Karpas-422 (cell line): Measurements from ENCODE around the gene TRA2A. TPM values are rescaled to one million over a fixed set of nuclear protein-coding genes. Genes with fewer than 3 reads are reported as not detected.
"Not testable (repeated sequence)": the region's sequence is repeated elsewhere in the genome, so short reads cannot be mapped to it uniquely, and the experiment has no call there.

Source experiments
- DNase-seq: peaks from one replicate; pipeline ENCODE4 v3.0.0-alpha.2; 2015
- H2AFZ ChIP-seq: fragments of 200-600 bp; sonication (generic); 2 replicates; pipeline ENCODE4 v1.6.1; 2014; ENCODE audit warnings: antibody characterized with exemption, low read length, mixed read lengths
- H3K27ac ChIP-seq: fragments of 200-600 bp; sonication (generic); 2 replicates; pipeline ENCODE4 v1.5.1; 2014; ENCODE audit warnings: mild to moderate bottlenecking, low read length, moderate library complexity
- H3K27me3 ChIP-seq: fragments of 200-600 bp; sonication (generic); 2 replicates; pipeline ENCODE4 v1.6.1; 2014; ENCODE audit warnings: low read length, mixed read lengths
- H3K36me3 ChIP-seq: fragments of 200-600 bp; sonication (generic); 2 replicates; pipeline ENCODE4 v1.6.1; 2014; ENCODE audit warnings: low read length, mixed read lengths; ENCODE audit not compliant: insufficient read depth
- H3K4me1 ChIP-seq: fragments of 200-600 bp; sonication (generic); 2 replicates; pipeline ENCODE4 v1.6.1; 2014; ENCODE audit warnings: mild to moderate bottlenecking, low read length, mixed read lengths
- H3K4me2 ChIP-seq: fragments of 200-600 bp; sonication (generic); 2 replicates; pipeline ENCODE4 v1.6.1; 2014; ENCODE audit warnings: low read length, low read depth, mild to moderate bottlenecking; ENCODE audit not compliant: poor library complexity, severe bottlenecking
- H3K4me3 ChIP-seq: fragments of 200-600 bp; sonication (generic); 2 replicates; pipeline ENCODE4 v1.5.1; 2014; ENCODE audit warnings: mild to moderate bottlenecking, antibody characterized with exemption, low read length, mixed read lengths
- H3K79me2 ChIP-seq: fragments of 200-600 bp; sonication (generic); 2 replicates; pipeline ENCODE4 v1.6.1; 2014; ENCODE audit warnings: mild to moderate bottlenecking, low read length, mixed read lengths
- H3K9ac ChIP-seq: fragments of 200-600 bp; sonication (generic); 2 replicates; pipeline ENCODE4 v1.6.0; 2014; ENCODE audit warnings: low read length
- H3K9me2 ChIP-seq: fragments of 200-600 bp; sonication (generic), shearing (Covaris generic); replicated peaks from 2 replicates; pipeline ENCODE4 v1.6.0; 2014; ENCODE audit warnings: mild to moderate bottlenecking, low read length, moderate library complexity; ENCODE audit not compliant: insufficient read depth
- H3K9me3 ChIP-seq: fragments of 300-700, 200-600 bp; sonication (generic); 2 replicates; pipeline ENCODE4 v1.6.1; 2014; ENCODE audit warnings: low read length, mixed read lengths
- H4K20me1 ChIP-seq: fragments of 200-600 bp; sonication (generic); 2 replicates; pipeline ENCODE4 v1.6.1; 2014; ENCODE audit warnings: mild to moderate bottlenecking, antibody characterized with exemption, low read length, low read depth; ENCODE audit not compliant: insufficient read depth
- total RNA-seq: library from RNA; depleted of rRNA; stranded (reverse); fragments of >200 nt; shearing (Covaris generic); gene quantifications from 2 replicates; pipeline ENCODE4 v1.2.3, GENCODE V29; 2014; ENCODE audit warnings: low replicate concordance

Gene TRA2A
- total RNA-seq, 1 experiment from 2014 or later, result 34.5 TPM

DNA sequence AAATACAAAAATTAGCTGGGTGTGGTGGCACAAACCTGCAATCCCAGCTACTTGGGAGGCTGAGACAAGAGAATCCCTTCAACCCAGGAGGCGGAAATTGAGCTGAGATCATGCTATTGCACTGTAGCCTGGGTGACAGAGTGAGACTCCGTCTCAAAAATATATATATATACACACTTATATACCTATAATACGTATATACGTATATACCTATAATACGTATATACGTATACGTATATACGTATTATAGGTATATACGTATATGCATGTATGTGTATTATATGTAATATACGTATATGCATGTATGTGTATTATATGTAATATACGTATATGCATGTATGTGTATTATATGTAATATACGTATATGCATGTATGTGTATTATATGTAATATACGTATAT, 43.1 kb downstream of the TRA2A start:
- H3K4me2 ChIP-seq, H4K20me1 ChIP-seq, H3K27ac ChIP-seq, H3K79me2 ChIP-seq, H3K4me3 ChIP-seq, H3K9me3 ChIP-seq, H2AFZ ChIP-seq, H3K27me3 ChIP-seq, H3K36me3 ChIP-seq, H3K9me2 ChIP-seq, H3K9ac ChIP-seq, DNase-seq: not testable (repeated sequence)
- peaks cover 11% of the 10 kb centered on the region for H3K4me1 ChIP-seq

DNA sequence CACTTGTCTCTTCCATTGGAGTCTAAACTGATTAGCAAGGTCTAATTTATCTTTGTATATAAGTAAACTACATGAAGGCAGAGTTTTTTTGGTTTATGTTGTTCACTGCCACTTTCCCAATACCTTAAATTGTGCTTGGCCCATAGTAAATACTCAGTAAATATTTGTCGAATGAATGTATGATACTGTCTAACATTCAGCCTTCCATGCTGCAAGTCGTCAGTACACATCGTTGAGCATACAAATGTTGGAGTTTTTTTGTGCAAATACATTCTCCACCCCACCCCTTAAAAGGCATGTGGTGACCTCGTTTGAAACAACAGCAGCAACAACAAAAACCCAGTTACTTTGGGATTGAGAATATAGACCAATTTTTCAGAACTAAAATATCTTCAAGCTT, 44.1 kb downstream of the TRA2A start:
- Histone ChIP-seq H3K27ac (no peak overlapping the region), H3K27me3 (no peaks in the 10 kb centered on the region), H2AFZ (no peak overlapping the region), H3K79me2 (no peaks in the 10 kb centered on the region), H4K20me1 (no peaks in the 10 kb centered on the region), H3K9me2 (no peaks in the 10 kb centered on the region), H3K36me3 (no peaks in the 10 kb centered on the region), H3K9ac (no peak overlapping the region), H3K4me2 (no peak overlapping the region), H3K4me3 (no peak overlapping the region), H3K4me1 (peaks cover 13% of the 10 kb centered on the region), H3K9me3 (no peaks in the 10 kb centered on the region)
- DNase-seq, result no peak

DNA sequence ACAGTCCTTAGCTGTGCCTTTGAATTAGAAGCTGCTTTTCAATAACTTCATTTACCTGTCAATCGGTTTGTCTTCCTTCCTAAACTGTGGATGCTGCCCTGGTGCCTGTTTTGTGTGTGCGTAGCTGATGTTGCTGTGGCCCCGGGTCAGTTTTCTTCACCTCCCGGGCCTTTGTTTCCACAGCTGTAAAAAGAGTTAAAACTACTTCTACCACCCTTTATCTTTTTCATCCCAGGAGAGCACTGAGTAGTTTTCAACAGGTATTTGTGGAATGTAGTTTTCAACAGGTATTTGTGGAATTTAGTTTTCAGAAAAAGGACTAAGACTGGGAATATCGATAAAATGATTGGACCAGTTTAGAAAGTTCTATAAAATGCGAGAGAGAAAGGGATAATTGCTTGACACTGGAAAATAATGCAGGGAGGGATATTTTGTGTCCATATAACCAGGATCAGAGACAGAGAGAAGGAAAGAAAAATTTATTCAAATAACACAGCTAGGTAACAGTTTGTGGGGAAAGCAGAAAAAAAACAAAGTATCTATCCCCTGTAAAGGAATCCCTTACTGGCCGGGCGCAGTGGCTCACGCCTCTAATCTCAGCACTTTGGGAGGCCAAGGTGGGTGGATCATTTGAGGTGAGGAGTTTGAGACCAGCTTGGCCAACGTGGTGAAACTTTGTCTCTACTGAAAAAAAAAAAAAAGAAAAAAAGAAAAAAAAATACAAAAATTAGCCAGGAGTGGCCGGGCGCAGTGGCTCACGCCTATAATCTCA, 45.6 kb downstream of the TRA2A start:
- Histone ChIP-seq H3K27me3 (no peaks in the 10 kb centered on the region), H3K36me3 (no peaks in the 10 kb centered on the region), H3K79me2 (no peaks in the 10 kb centered on the region), H4K20me1 (no peaks in the 10 kb centered on the region), H3K9me2 (no peaks in the 10 kb centered on the region), H3K27ac (no peak overlapping the region), H3K4me2 (no peak overlapping the region), H3K9ac (no peak overlapping the region), H3K4me1 (peaks cover 18% of the 10 kb centered on the region), H2AFZ (no peak overlapping the region), H3K4me3 (no peak overlapping the region), H3K9me3 (no peaks in the 10 kb centered on the region)
- DNase-seq, result no peak

DNA sequence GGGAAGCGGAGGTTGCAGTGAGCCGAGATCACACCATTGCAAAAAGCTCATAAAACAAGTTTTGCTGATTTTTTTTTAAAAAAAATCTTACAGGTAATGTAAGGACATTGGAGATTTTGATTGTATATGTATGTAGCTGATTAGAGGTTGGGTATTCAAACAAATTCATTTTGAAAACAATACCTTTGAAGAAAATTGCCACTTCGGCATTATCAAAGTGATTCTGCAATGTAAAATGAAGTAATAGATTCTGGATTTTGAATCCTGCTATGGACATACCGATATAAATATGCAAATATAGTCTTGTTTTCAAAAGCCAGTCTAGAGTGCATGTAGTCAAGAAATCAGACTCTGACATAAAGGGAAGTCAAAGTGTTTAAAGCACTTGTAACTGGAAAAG, 49.1 kb downstream of the TRA2A start:
- Histone ChIP-seq H3K36me3 (no peaks in the 10 kb centered on the region), H3K4me3 (no peak overlapping the region), H3K9ac (no peak overlapping the region), H3K9me2 (no peaks in the 10 kb centered on the region), H4K20me1 (no peaks in the 10 kb centered on the region), H2AFZ (no peak overlapping the region), H3K9me3 (no peaks in the 10 kb centered on the region), H3K27me3 (0 out of 2 replicates have a peak, but pooled peaks cover 2% of the 10 kb centered on the region), H3K4me2 (no peak overlapping the region), H3K27ac (no peak overlapping the region), H3K79me2 (no peaks in the 10 kb centered on the region), H3K4me1 (peaks cover 15% of the 10 kb centered on the region)
- DNase-seq, result no peak

DNA sequence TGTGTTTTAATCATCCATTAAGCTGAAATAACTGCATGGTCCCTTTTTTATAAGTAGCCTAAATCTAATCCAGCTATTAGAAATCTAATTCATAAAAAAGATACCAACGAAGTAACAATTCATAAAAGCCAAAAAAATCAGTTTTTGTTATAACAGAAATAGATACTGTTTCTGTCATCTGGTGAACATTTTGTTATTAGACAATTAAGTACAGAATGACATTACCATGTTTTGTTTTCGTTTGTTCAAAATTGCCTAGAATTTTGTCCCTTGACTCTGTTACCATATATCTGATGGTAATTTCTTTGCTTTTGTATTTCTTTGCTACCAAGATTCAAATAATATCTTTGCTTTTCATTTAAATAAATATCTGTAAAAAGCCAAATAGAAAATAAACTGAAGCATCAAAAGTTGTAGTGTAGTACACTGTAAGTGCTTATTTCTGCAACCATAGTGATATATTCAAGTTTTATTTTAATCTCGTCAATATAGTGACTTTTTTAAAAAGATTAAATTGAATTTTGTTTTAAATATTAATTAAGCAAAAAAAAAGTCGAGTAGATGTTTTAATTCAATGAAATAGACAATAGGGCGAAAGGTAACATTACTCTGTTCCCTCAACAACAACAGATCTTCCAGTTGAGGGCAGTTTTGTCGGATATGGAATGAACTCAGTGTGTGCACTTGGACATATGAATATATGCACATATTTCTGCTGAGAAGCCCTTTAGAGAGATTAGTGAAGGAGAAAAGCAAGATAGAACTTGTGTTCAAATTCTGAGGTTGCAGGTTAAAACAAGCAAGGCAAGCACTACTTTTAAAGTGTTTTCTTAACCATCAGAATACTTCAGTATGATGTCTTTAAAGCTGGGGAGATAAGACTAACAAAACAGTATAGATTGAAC, 53.6 kb downstream of the TRA2A start:
- Histone ChIP-seq H3K36me3 (no peaks in the 10 kb centered on the region), H3K4me2 (no peak overlapping the region), H3K9me2 (no peaks in the 10 kb centered on the region), H3K9ac (no peak overlapping the region), H3K27me3 (0 out of 2 replicates have a peak, but pooled peaks cover 2% of the 10 kb centered on the region), H2AFZ (no peak overlapping the region), H3K4me1 (peaks cover 44% of the 10 kb centered on the region), H3K79me2 (peaks cover 4% of the 10 kb centered on the region; the same call in 1 of the 2 replicates), H3K27ac (no peak overlapping the region), H3K4me3 (no peak overlapping the region), H3K9me3 (no peaks in the 10 kb centered on the region), H4K20me1 (no peaks in the 10 kb centered on the region)
- DNase-seq, result no peak

DNA sequence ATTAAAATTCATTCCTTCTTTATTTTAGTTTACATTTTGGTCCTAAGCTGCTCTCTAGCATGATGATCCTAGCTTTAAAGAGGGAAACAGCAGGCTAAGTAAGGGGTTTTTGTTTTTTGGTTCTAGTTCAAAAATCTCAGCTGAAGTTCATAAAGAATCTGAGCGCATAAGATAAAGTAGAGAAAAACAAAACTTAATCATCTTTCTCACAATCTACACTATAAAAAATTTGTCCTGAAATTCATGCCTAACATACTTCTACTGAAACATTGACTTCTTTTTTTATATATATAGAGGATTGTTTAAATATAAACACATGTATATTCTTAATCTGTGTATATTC, 54.7 kb downstream of the TRA2A start:
- Histone ChIP-seq H3K4me2 (no peak overlapping the region), H3K4me1 (peaks cover 50% of the 10 kb centered on the region), H2AFZ (no peak overlapping the region), H3K79me2 (peaks cover 14% of the 10 kb centered on the region), H3K4me3 (no peak overlapping the region), H3K9ac (no peak overlapping the region), H3K9me2 (no peaks in the 10 kb centered on the region), H3K9me3 (no peaks in the 10 kb centered on the region), H4K20me1 (no peaks in the 10 kb centered on the region), H3K27ac (no peak overlapping the region), H3K27me3 (0 out of 2 replicates have a peak, but pooled peaks cover 2% of the 10 kb centered on the region), H3K36me3 (no peaks in the 10 kb centered on the region)
- DNase-seq, result no peak

DNA sequence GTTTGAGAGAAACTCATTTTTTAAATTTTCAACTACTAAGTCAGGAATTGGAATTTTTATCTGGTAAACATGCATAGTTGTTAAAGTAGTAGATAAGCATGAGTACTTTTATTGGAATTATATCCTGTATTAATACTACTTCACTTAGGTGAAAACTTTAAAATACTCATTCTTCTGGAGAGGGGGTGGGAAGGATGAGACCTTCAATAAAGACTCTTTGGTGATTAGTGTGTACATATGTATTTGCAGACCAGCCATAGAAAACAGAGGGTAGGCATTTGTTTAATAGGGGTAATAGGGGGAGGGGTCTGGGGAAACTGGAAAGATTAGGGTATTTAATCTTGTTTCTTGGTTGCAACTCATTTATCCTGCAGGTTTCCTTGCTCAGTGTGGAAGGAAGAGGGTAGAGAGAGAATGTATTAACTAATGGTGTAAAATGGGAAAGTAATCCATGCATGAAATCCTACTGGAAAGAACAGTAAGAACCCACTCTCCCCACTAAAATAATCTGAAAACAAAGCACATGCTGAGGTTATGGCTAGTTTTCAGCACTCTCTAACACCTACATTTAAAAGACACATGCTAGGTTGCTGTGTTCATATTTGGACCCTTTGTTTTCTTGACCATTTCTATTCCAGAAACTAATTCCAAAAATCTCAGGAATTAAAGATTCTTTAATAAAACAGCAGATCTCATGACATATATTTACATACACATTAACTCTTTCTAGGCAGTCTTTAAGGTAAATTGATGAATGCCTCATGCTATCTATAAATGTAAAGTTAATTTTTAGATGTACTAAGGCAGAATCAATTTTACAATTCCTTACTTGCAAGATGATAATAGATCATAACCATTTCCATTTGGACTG, 55.3 kb downstream of the TRA2A start:
- Histone ChIP-seq H3K27me3 (0 out of 2 replicates have a peak, but pooled peaks cover 2% of the 10 kb centered on the region), H3K4me1 (peaks cover 45% of the 10 kb centered on the region), H3K9me3 (no peaks in the 10 kb centered on the region), H3K4me3 (no peak overlapping the region), H3K9ac (no peak overlapping the region), H4K20me1 (no peaks in the 10 kb centered on the region), H2AFZ (no peak overlapping the region), H3K4me2 (no peak overlapping the region), H3K9me2 (no peaks in the 10 kb centered on the region), H3K36me3 (no peaks in the 10 kb centered on the region), H3K79me2 (peaks cover 17% of the 10 kb centered on the region), H3K27ac (no peak overlapping the region)
- no peak for DNase-seq

DNA sequence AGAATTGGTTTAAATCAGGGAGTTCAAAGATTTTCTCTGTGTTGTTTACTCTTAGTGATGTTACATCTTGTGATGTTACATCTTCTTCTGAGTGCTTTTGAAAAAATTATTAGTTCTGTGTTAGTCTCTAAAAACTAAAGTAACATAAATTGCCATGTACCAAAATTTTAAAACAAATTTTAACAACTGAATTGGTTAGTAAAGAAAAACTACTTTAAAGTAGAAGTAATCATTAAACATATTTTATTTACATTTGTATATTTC, 56.3 kb downstream of the TRA2A start:
- H3K9me3 ChIP-seq, result no peaks in the 10 kb centered on the region
- H3K79me2 ChIP-seq, result peaks cover 17% of the 10 kb centered on the region
- H3K4me2 ChIP-seq, result peak overlapping the region; percentile 82
- peak overlapping the region; percentile 68 for H3K9ac ChIP-seq
- no peaks in the 10 kb centered on the region for H3K9me2 ChIP-seq
- peak overlapping the region; percentile 66 for H3K4me3 ChIP-seq
- peaks cover 44% of the 10 kb centered on the region for H3K4me1 ChIP-seq
- H3K27me3 ChIP-seq, result 0 out of 2 replicates have a peak, but pooled peaks cover 2% of the 10 kb centered on the region
- no peaks in the 10 kb centered on the region for H4K20me1 ChIP-seq
- H3K27ac ChIP-seq, result peak overlapping the region; percentile 71
- no peak overlapping the region for H2AFZ ChIP-seq
- DNase-seq, result no peak
- H3K36me3 ChIP-seq, result no peaks in the 10 kb centered on the region
